PC-9 (cell line): ENCODE measurements around the gene IQSEC1. TPM values are rescaled to one million over a fixed set of nuclear protein-coding genes. Genes with fewer than 3 reads are reported as not detected.

Experiments
- BruUV-seq: library from RNA; stranded (reverse); fragments of 400-500 nt; replicated peaks from 2 replicates; lab custom pipeline; 2021; lab: Mats Ljungman, UMichigan
- CTCF ChIA-PET: fragments of 300-600 bp; sonication (Branson Sonifier 250); formaldehyde crosslinking; loops from one replicate; lab custom pipeline; 2022; ENCODE audit warnings: antibody characterized with exemption; lab: Charles Lee
- POLR2A ChIA-PET: fragments of 300-600 bp; sonication (Branson Sonifier 250); formaldehyde crosslinking; loops from one replicate; lab custom pipeline; 2022; ENCODE audit warnings: antibody characterized with exemption; ENCODE audit not compliant: unreplicated experiment; lab: Charles Lee
- DNase-seq, 2 experiments: peaks; one replicate each; pipeline versions ENCODE4 v3.0.0 to v3.0.0-alpha.2; 2015 to 2022; ENCODE audit warnings: mixed read lengths in 1 of 2
- H2AFZ ChIP-seq: fragments of 200-600 bp; sonication (generic); 2 replicates; pipeline ENCODE4 v1.8.1; 2017; ENCODE audit warnings: antibody characterized with exemption
- H3F3A ChIP-seq: fragments of 200-600 bp; sonication (generic); 2 replicates; pipeline ENCODE4 v1.8.1; 2017; ENCODE audit warnings: antibody characterized with exemption, mild to moderate bottlenecking, low read depth; ENCODE audit not compliant: insufficient read depth
- H3K27ac ChIP-seq: fragments of 200-600 bp; sonication (generic); 2 replicates; pipeline ENCODE4 v1.6.1; 2016; ENCODE audit warnings: mixed run types
- H3K27me3 ChIP-seq: fragments of 200-600 bp; sonication (generic); 2 replicates; pipeline ENCODE4 v1.6.1; 2016; ENCODE audit warnings: low read depth, mixed run types; ENCODE audit not compliant: insufficient read depth
- H3K36me3 ChIP-seq: fragments of 200-600 bp; sonication (generic); 2 replicates; pipeline ENCODE4 v1.6.1; 2016; ENCODE audit warnings: low read depth, mixed run types
- H3K4me1 ChIP-seq: fragments of 200-600 bp; sonication (generic); replicated peaks from 2 replicates; pipeline ENCODE4 v1.6.1; 2016; ENCODE audit warnings: mixed run types; ENCODE audit not compliant: insufficient read depth
- H3K4me2 ChIP-seq: fragments of 200-600 bp; sonication (generic); 2 replicates; pipeline ENCODE4 v1.6.1; 2017; ENCODE audit warnings: mixed run types
- H3K4me3 ChIP-seq: fragments of 200-600 bp; sonication (generic); 2 replicates; pipeline ENCODE4 v1.6.1; 2016; ENCODE audit warnings: mixed run types
- H3K79me2 ChIP-seq: fragments of 200-600 bp; sonication (generic); 2 replicates; pipeline ENCODE4 v1.6.1; 2017; ENCODE audit warnings: low read depth, mixed run types
- H3K9me2 ChIP-seq: fragments of 200-600 bp; sonication (generic); 2 replicates; pipeline ENCODE4 v1.8.1; 2017; ENCODE audit warnings: mild to moderate bottlenecking; ENCODE audit not compliant: insufficient read depth
- H3K9me3 ChIP-seq: fragments of 200-600 bp; sonication (generic); 2 replicates; pipeline ENCODE4 v1.8.1; 2016; ENCODE audit warnings: low read depth; ENCODE audit not compliant: insufficient read depth
- H4K20me1 ChIP-seq: fragments of 200-600 bp; sonication (generic); 2 replicates; pipeline ENCODE4 v1.8.1; 2017; ENCODE audit not compliant: insufficient read depth
- EZH2 ChIP-seq: fragments of 200-600 bp; sonication (generic); IDR thresholded peaks from 2 replicates; pipeline ENCODE4 v1.8.0; 2017; ENCODE audit warnings: antibody characterized with exemption, low read depth
- intact Hi-C: fragments of 100-400 bp; cut with micrococcal nuclease; formaldehyde crosslinking; loops from one replicate; pipeline ENCODE4 v1.10.0; 2022; ENCODE audit not compliant: unreplicated experiment
- total RNA-seq: library from RNA; stranded (reverse); gene quantifications from 2 replicates; pipeline ENCODE4 v1.2.3, GENCODE V29; 2021
- TF ChIP-seq, protein P1 (sequence below): fragments of 200-600 bp; sonication (generic); conservative IDR thresholded peaks from 2 replicates; pipeline ENCODE4 v1.6.1; 2017; ENCODE audit warnings: mixed run types, antibody characterized with exemption, mild to moderate bottlenecking, moderate library complexity

The IQSEC1 gene
- total RNA-seq, 1 experiment from 2014 or later: 30.7 TPM

DNA sequence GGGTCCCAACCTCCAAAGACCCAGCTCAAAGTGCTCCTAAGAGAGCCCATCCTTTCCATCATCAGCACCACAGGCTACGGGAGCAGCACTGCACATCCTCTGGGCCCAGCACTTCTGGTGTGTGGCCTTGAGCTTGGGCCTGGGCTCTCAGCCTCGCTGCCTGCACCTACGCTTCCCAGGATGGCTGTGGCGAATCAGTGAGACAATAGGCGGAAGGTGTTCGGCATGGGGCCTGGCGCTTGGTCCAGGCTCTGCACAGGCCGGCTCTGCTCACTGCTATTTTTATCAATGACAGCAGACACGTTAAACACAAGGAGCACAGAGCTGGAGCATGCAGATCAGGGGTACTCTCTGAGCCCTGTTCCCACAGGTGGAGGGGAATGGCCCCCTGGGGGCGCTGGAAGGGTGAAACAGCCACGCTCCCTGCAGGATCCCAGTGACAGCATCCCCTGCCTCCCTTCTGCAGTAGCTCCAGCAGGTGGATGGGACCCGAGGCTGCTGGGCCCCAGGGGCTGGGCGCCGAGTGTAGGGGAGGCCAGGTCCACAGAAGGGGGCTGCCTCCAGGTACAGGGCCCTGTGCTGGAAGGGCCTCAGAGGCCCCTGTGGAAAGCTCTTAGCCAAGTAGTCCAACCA is 141.8 kb downstream of the IQSEC1 start:
- Histone ChIP-seq H3K4me2 (no peak overlapping the region), H3F3A (no peaks in the 10 kb centered on the region), H4K20me1 (peaks cover 54% of the 10 kb centered on the region), H3K9me2 (no peaks in the 10 kb centered on the region), H3K36me3 (no peaks in the 10 kb centered on the region), H2AFZ (no peak overlapping the region), H3K27me3 (no peaks in the 10 kb centered on the region), H3K9me3 (no peaks in the 10 kb centered on the region), H3K4me1 (0 out of 2 replicates have a peak, but pooled peaks cover 5% of the 10 kb centered on the region), H3K79me2 (no peaks in the 10 kb centered on the region), H3K4me3 (no peak overlapping the region), H3K27ac (no peak overlapping the region)
- CTCF ChIA-PET: no interaction called here
- no peak for DNase-seq
- POLR2A ChIA-PET: no interaction called here
- intact Hi-C loops: no loop called here
- no TSS peak for BruUV-seq
- no peak for TF ChIP-seq EZH2
- TF ChIP-seq, protein P1, sequence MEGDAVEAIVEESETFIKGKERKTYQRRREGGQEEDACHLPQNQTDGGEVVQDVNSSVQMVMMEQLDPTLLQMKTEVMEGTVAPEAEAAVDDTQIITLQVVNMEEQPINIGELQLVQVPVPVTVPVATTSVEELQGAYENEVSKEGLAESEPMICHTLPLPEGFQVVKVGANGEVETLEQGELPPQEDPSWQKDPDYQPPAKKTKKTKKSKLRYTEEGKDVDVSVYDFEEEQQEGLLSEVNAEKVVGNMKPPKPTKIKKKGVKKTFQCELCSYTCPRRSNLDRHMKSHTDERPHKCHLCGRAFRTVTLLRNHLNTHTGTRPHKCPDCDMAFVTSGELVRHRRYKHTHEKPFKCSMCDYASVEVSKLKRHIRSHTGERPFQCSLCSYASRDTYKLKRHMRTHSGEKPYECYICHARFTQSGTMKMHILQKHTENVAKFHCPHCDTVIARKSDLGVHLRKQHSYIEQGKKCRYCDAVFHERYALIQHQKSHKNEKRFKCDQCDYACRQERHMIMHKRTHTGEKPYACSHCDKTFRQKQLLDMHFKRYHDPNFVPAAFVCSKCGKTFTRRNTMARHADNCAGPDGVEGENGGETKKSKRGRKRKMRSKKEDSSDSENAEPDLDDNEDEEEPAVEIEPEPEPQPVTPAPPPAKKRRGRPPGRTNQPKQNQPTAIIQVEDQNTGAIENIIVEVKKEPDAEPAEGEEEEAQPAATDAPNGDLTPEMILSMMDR: no peak

DNA sequence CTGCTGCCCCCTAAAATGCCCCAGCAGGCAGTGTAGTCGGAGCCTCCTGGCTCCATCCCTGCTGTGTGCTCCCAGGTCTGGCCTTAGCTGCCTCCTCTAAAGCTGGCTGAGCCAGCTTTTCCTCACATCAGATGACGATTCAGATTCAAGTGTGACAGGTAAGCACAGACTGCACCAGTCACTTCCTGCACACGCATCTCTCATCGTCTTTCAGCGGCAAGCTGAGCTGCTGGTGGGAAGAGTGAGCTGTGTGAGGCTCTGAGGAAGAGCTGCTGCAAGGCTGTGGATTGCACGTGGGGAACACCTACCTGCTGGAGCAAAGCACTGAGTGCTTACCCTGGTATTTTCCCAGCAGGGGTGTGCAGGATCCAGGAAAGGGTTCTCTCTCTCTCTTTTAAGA is 143.4 kb downstream of the IQSEC1 start:
- Histone ChIP-seq H3K27ac (no peak overlapping the region), H2AFZ (no peak overlapping the region), H3K79me2 (no peaks in the 10 kb centered on the region), H3F3A (no peaks in the 10 kb centered on the region), H3K4me2 (no peak overlapping the region), H3K36me3 (no peaks in the 10 kb centered on the region), H3K4me1 (0 out of 2 replicates have a peak, but pooled peaks cover 5% of the 10 kb centered on the region), H3K9me2 (no peaks in the 10 kb centered on the region), H4K20me1 (peaks cover 48% of the 10 kb centered on the region), H3K27me3 (no peaks in the 10 kb centered on the region), H3K4me3 (no peak overlapping the region), H3K9me3 (no peaks in the 10 kb centered on the region)
- intact Hi-C loops: no loop called here
- ChIA-PET CTCF (no interaction called here), POLR2A (no interaction called here)
- no TSS peak for BruUV-seq
- no peak for TF ChIP-seq EZH2
- TF ChIP-seq, protein P1: no peak
- no peak for DNase-seq

DNA sequence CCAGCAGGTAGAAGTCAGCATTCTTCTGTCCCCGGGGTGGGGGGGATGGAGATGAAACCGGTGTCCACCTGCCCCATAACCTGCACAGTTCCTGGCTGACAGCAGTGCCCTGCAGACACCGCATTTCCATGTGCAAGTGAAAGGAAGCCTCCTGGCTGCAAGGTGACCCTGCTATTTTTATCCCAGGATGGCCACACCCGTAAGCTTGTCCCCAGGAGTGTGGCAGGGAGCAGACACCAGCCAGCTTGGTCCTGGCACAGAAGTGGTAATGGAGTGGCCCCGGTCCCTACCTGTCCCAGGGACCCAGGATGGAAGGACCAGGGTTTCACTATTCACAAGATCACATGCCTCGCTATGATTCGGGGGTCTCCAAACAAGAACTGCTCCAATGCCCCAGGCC is 146.6 kb downstream of the IQSEC1 start:
- Histone ChIP-seq H3F3A (no peaks in the 10 kb centered on the region), H2AFZ (no peak overlapping the region), H3K27ac (no peak overlapping the region), H3K27me3 (no peaks in the 10 kb centered on the region), H3K4me3 (no peak overlapping the region), H3K9me3 (no peaks in the 10 kb centered on the region), H3K4me2 (no peak overlapping the region), H3K4me1 (0 out of 2 replicates have a peak, but pooled peaks cover 5% of the 10 kb centered on the region), H3K79me2 (no peaks in the 10 kb centered on the region), H4K20me1 (peaks cover 25% of the 10 kb centered on the region), H3K9me2 (no peaks in the 10 kb centered on the region), H3K36me3 (no peaks in the 10 kb centered on the region)
- ChIA-PET CTCF (no interaction called here), POLR2A (no interaction called here)
- no TSS peak for BruUV-seq
- no peak for DNase-seq
- TF ChIP-seq EZH2: no peak
- TF ChIP-seq, protein P1: no peak
- intact Hi-C loops: no loop called here
